SK-N-MC (cell line): ENCODE data around the gene ANTXR1.

Experiments
- EZH2 ChIP-seq: fragments of 200-600 bp; sonication (generic); IDR thresholded peaks from one replicate; pipeline ENCODE4 v1.6.1; 2017; ENCODE audit warnings: antibody characterized with exemption
- FOXP2 ChIP-seq: optimal IDR thresholded peaks from 2 replicates; pipeline ENCODE3; 2011; ENCODE audit warnings: mild to moderate bottlenecking, moderate library complexity; ENCODE audit not compliant: insufficient read depth; ENCODE audit errors: extremely low read length, control extremely low read depth
- POLR2AphosphoS5 ChIP-seq: IDR thresholded peaks from 2 replicates; pipeline ENCODE4 v1.6.1; 2012; ENCODE audit warnings: mild to moderate bottlenecking, low read depth, low read length, borderline replicate concordance

DNA sequence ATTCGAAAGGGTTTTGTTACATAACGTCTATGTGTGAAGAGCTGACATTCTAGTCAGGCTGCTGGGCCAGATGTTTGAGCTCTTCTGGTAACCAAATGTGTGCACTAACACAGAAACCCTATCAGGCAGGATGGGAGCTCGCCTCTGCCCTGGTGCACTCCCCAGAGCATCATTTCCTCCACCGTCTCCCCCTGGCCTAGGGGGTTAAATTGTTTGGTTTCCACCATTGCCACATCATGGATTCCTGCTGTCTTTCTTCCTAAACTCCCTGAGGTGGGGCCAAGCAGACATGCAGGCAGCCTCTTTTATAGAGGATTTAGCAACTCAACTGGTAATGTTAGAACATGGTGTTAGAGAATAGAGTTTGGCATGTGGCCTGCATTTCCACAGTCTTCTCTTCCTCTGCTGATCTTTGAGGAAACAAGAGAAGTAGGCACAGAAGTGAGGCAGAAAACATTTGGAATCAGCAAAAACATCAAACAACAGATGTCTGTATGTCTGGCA, 87.3 kb downstream of the ANTXR1 start:
- TF ChIP-seq EZH2: no peak
- peak; percentile 29; the same call in 1 of the 2 replicates for TF ChIP-seq POLR2AphosphoS5
- TF ChIP-seq FOXP2: no peak
